Stomach (tissue), 9 donors: ENCODE measurements around the gene FIGNL1. TPM values are rescaled to one million over a fixed set of nuclear protein-coding genes. Genes with fewer than 3 reads are reported as not detected.

Experiments used
- DNase-seq, 2 donors: peaks; one replicate each; pipeline versions ENCODE4 v3.0.0 to v3.0.0-alpha.2; 2013 to 2019
- H3K27ac ChIP-seq, 5 donors: fragments of 200-600 bp in 4 of 5; sonication (generic) in 4 of 5; one replicate each; pipeline ENCODE4 v1.5.1; 2013 to 2019; ENCODE audit warnings: mild to moderate bottlenecking in 1 of 5, moderate library complexity in 1 of 5
- H3K27me3 ChIP-seq, 3 donors: fragments of 200-600 bp; sonication (generic); one replicate each; pipeline ENCODE4 v1.5.1; 2017 to 2019; ENCODE audit warnings: mixed run types in 1 of 3
- H3K36me3 ChIP-seq, 4 donors: fragments of 200-600 bp; sonication (generic); 1 replicate in 3 of 4; 2 replicates in 1 of 4; pipeline ENCODE4 v1.5.1; 2016 to 2019
- H3K4me1 ChIP-seq, 4 donors: fragments of 200-600 bp; sonication (generic); one replicate each; pipeline ENCODE4 v1.5.1; 2016 to 2019
- H3K4me3 ChIP-seq, 4 donors: fragments of 200-600 bp; sonication (generic) in 3 of 4; one replicate each; pipeline ENCODE4 v1.5.1; 2016 to 2019; ENCODE audit warnings: mild to moderate bottlenecking in 1 of 4
- H3K9me3 ChIP-seq, 4 donors: fragments of 200-600 bp; sonication (generic); one replicate each; pipeline ENCODE4 v1.5.1; 2016 to 2019
- CTCF ChIP-seq, 7 experiments: fragments of 450-650 bp in 4 of 7; fragments of 200-600 bp in 3 of 7; sonication (generic) in 3 of 7; IDR thresholded peaks; one replicate each; pipeline ENCODE4 v1.5.1; 2016 to 2019; ENCODE audit warnings: antibody characterized with exemption in 7 of 7, control low read depth in 2 of 7, mild to moderate bottlenecking in 1 of 7
- EP300 ChIP-seq: sonication (generic); formaldehyde crosslinking; IDR thresholded peaks from one replicate; pipeline ENCODE4 v1.6.1; 2017; ENCODE audit warnings: antibody characterized with exemption
- POLR2A ChIP-seq, 4 donors: fragments of 450-650 bp; IDR thresholded peaks; one replicate each; pipeline ENCODE4 v1.6.1; 2016; ENCODE audit warnings: antibody characterized with exemption in 4 of 4, control low read depth in 2 of 4, mild to moderate bottlenecking in 1 of 4, moderate library complexity in 1 of 4
- POLR2AphosphoS5 ChIP-seq, 3 donors: sonication (generic); formaldehyde crosslinking; IDR thresholded peaks; one replicate each; pipeline ENCODE4 v1.6.1; 2016; ENCODE audit warnings: antibody characterized with exemption in 3 of 3
- WGBS, 5 donors: extraction: QIAGEN DNeasy Blood & Tissue Kit in 3 of 5; methylation state at CpG; one replicate each; pipeline versions ENCODE4 v1.1.5 to v1.1.7; 2013 to 2018; 5-methylcytosine and 5-hydroxymethylcytosine counted together
- intact Hi-C: fragments of 100-400 bp; cut with DNase I; formaldehyde crosslinking; loops from one replicate; pipeline ENCODE4 v1.15.1; 2023; ENCODE audit warnings: low total_unique reads
- polyA plus RNA-seq, 3 donors: library from polyadenylated mRNA; stranded (reverse); fragments of 200-250 nt; gene quantifications; one replicate each; pipeline ENCODE4 v1.2.3, GENCODE V29; 2013
- total RNA-seq, 5 donors: library from RNA; depleted of rRNA; stranded (reverse); fragments of >200 nt; gene quantifications; one replicate each; pipeline versions ENCODE4 v1.1.0 to v1.2.3, GENCODE V29; 2014 to 2016
- donor health status: healthy with polysubstance abuse.
- donor health status: Bipolar disorder and iron deficiency.
- donor health status: healthy.

FIGNL1 gene
- total and polyA plus RNA-seq, 8 donors: 0.29 to 32.1 (median 5.1) TPM

GRCh38 chr7:50480797-50481196 lies 30.6 kb upstream of the FIGNL1 start:
- intact Hi-C loops: no loop called here
- no peaks in the 10 kb centered on the region for H3K36me3 ChIP-seq
- no peaks in the 10 kb centered on the region for H3K27me3 ChIP-seq
- H3K4me1 ChIP-seq: peaks cover 0 to 11% (median 0%) of the 10 kb centered on the region in 4 donors
- no peak for DNase-seq
- H3K9me3 ChIP-seq: no peaks in the 10 kb centered on the region
- WGBS, 5 donors: 45 to 89% (median 74%) methylated on average over 4 of the region's 4 CpGs
- TF ChIP-seq EP300 (no peak), POLR2A (IDR thresholded peaks at IDR 0.05) (no peak)
- no peak overlapping the region for H3K27ac ChIP-seq
- no peak overlapping the region for H3K4me3 ChIP-seq

- Histone ChIP-seq H3K4me1 (peaks cover 0 to 15% (median 0%) of the 10 kb centered on the region in 4 donors), H3K27me3 (no peaks in the 10 kb centered on the region), H3K4me3 (no peak overlapping the region), H3K36me3 (no peaks in the 10 kb centered on the region), H3K27ac (no peak overlapping the region), H3K9me3 (no peaks in the 10 kb centered on the region)
- intact Hi-C loops: no loop called here
- no peak for DNase-seq
- 57 to 70% (median 59%) methylated on average over 7 of the region's 7 CpGs for whole genome bisulfite sequencing, 5 donors
- no peak for TF ChIP-seq EP300
Observed at GRCh38 chr7:50479743-50480517, 29.8 kb upstream of the FIGNL1 start.

DNA sequence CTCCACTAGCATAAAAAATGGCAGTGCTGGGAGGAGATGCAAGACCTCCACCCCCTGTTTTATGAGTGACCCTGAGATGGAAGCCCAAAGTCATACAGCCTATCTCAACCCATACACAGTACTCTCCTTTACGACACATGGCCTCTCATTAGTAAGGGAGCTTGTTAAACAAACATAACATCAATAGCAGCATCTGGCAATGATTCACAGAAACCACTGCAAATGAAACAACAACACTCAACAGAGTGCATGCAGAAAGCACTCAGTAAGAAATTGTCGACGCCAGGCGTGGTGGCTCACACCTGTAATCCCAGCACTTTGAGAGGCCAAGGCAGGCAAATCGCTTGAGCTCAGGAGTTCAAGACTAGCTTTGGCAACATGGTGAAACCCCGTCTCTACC lies 27.5 kb upstream of the FIGNL1 start:
- H3K9me3 ChIP-seq: no peaks in the 10 kb centered on the region
- TF ChIP-seq POLR2A (IDR thresholded peaks at IDR 0.05): no peak
- no peak for TF ChIP-seq EP300
- TF ChIP-seq CTCF (IDR thresholded peaks at IDR 0.05): no peak
- 72 to 87% (median 76%) methylated on average over 6 of the region's 6 CpGs for WGBS, 5 donors
- no peaks in the 10 kb centered on the region for H3K27me3 ChIP-seq
- intact Hi-C loops: no loop called here
- H3K4me3 ChIP-seq: no peak overlapping the region
- no peaks in the 10 kb centered on the region for H3K36me3 ChIP-seq
- peak in 1 of 2 donors; percentile 26 for DNase-seq
- H3K27ac ChIP-seq: no peak overlapping the region
- peaks cover 0 to 19% (median 0%) of the 10 kb centered on the region in 4 donors for H3K4me1 ChIP-seq

- H3K9me3 ChIP-seq: no peaks in the 10 kb centered on the region
- 90 to 96% (median 94%) methylated on average over 9 of the region's 9 CpGs for WGBS, 5 donors
- H3K36me3 ChIP-seq: no peaks in the 10 kb centered on the region
- no peak for DNase-seq
- intact Hi-C loops: no loop called here
- no peak overlapping the region for H3K27ac ChIP-seq
- no peaks in the 10 kb centered on the region for H3K27me3 ChIP-seq
- H3K4me1 ChIP-seq: peaks cover 0 to 19% (median 0%) of the 10 kb centered on the region in 4 donors
- no peak overlapping the region for H3K4me3 ChIP-seq
- TF ChIP-seq POLR2AphosphoS5 (IDR thresholded peaks at IDR 0.05): no peak
- no peak for TF ChIP-seq EP300
- no peak for TF ChIP-seq POLR2A (IDR thresholded peaks at IDR 0.05)
- TF ChIP-seq CTCF (IDR thresholded peaks at IDR 0.05): no peak
Observed at GRCh38 chr7:50476953-50477625, 26.9 kb upstream of the FIGNL1 start.

DNA sequence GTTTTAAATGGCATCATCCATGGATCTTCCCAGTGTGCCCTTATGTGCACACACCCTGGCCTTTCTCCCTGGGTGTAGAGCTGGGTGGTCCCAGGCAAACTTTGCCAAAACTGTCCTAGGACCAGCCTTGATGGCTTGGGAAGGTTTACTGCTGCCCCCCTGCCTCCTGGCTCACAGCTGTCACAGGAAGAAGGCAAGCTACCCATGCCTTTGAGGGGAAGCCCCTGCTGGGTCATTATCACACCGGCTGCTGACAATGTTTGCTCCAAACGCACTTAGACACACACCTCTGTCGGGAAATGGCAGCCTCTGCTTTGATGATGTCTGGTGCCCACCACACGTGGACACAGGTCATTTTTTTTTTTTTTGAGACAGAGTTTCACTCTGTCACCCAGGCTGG lies 25.2 kb upstream of the FIGNL1 start:
- peak overlapping the region in 1 of 5 donors; percentile 67 for H3K27ac ChIP-seq
- intact Hi-C loops: no loop called here
- WGBS, 5 donors: 16 to 35% (median 29%) methylated on average over 3 to 4 of the region's 4 CpGs
- no peak overlapping the region for H3K4me3 ChIP-seq
- peaks cover 0 to 19% (median 0%) of the 10 kb centered on the region in 4 donors for H3K4me1 ChIP-seq
- no peaks in the 10 kb centered on the region for H3K9me3 ChIP-seq
- H3K36me3 ChIP-seq: no peaks in the 10 kb centered on the region
- DNase-seq: peak in 1 of 2 donors; percentile 26
- TF ChIP-seq POLR2A (IDR thresholded peaks at IDR 0.05) (no peak), POLR2AphosphoS5 (IDR thresholded peaks at IDR 0.05) (no peak), CTCF (IDR thresholded peaks at IDR 0.05) (no peak), EP300 (no peak)
- no peaks in the 10 kb centered on the region for H3K27me3 ChIP-seq
